Panc1 (cell line): ENCODE results near the gene KCNB1. TPM values are rescaled to one million over a fixed set of nuclear protein-coding genes. Genes with fewer than 3 reads are reported as not detected.
A peak's percentile ranks its signal among the peaks of the same experiment; 100 is the strongest.

ENCODE experiments used
- ATAC-seq: fragments of 200-7000 bp; cut with Tn5 transposase; 2 replicates; pipeline ENCODE4 v1.9.1; 2020; ENCODE audit warnings: mild to moderate bottlenecking, moderate library complexity
- BruUV-seq: library from RNA; stranded (reverse); fragments of 400-500 nt; replicated peaks from 2 replicates; lab custom pipeline; 2021; lab: Mats Ljungman, UMichigan
- CTCF ChIA-PET: fragments of 300-600 bp; sonication (Branson Sonifier 250); formaldehyde crosslinking; loops from one replicate; lab custom pipeline; 2022; ENCODE audit warnings: antibody characterized with exemption; lab: Charles Lee
- POLR2A ChIA-PET: fragments of 300-600 bp; sonication (Branson Sonifier 250); formaldehyde crosslinking; loops from one replicate; lab custom pipeline; 2022; ENCODE audit warnings: antibody characterized with exemption; lab: Charles Lee
- DNase-seq: peaks from one replicate; pipeline ENCODE4 v3.0.0-alpha.2; 2010; ENCODE audit warnings: low read depth, low spot score
- H3K27ac ChIP-seq: 2 replicates; pipeline ENCODE4 v1.5.1; 2011; ENCODE audit warnings: mild to moderate bottlenecking, low read length, inconsistent platforms
- H3K27me3 ChIP-seq: fragments of 200-500 bp; sonication (Bioruptor generic); 2 replicates; pipeline ENCODE4 v1.6.0; 2014; ENCODE audit warnings: low read length, inconsistent platforms; ENCODE audit not compliant: control insufficient read depth, insufficient read depth
- H3K36me3 ChIP-seq: fragments of 200-500 bp; sonication (Bioruptor generic); 2 replicates; pipeline ENCODE4 v1.5.1; 2014; ENCODE audit warnings: inconsistent platforms, mild to moderate bottlenecking, low read length, moderate library complexity; ENCODE audit not compliant: control insufficient read depth, insufficient read depth
- H3K4me1 ChIP-seq: 2 replicates; pipeline ENCODE4 v1.5.1; 2011; ENCODE audit warnings: inconsistent platforms, mild to moderate bottlenecking, low read length, moderate library complexity; ENCODE audit not compliant: control insufficient read depth, insufficient read depth
- H3K4me3 ChIP-seq, 2 experiments: 2 replicates each; pipeline ENCODE4 v1.5.1; 2011 to 2012; ENCODE audit warnings: low read depth in 2 of 2, low read length in 2 of 2, mild to moderate bottlenecking in 2 of 2, inconsistent platforms in 1 of 2, moderate library complexity in 1 of 2
- H3K9me3 ChIP-seq: fragments of 200-500 bp; sonication (Bioruptor generic); 2 replicates; pipeline ENCODE4 v1.5.1; 2014; ENCODE audit warnings: low read depth, mild to moderate bottlenecking, inconsistent platforms, low read length, moderate library complexity; ENCODE audit not compliant: control insufficient read depth, insufficient read depth
- CTCF ChIP-seq: fragments of 450-650 bp; IDR thresholded peaks from 2 replicates; pipeline ENCODE4 v1.5.1; 2017; ENCODE audit warnings: mild to moderate bottlenecking
- POLR2AphosphoS5 ChIP-seq: IDR thresholded peaks from 2 replicates; pipeline ENCODE4 v1.6.1; 2012; ENCODE audit warnings: mild to moderate bottlenecking, low read depth, low read length, moderate library complexity
- REST ChIP-seq, 2 experiments: IDR thresholded peaks; 2 replicates each; pipeline ENCODE4 v1.6.1; 2011 to 2012; ENCODE audit warnings: low read depth in 2 of 2, control low read depth in 1 of 2, low read length in 1 of 2, mild to moderate bottlenecking in 1 of 2, moderate library complexity in 1 of 2; ENCODE audit not compliant: insufficient read depth in 1 of 2
- SIN3A ChIP-seq: IDR thresholded peaks from 2 replicates; pipeline ENCODE4 v1.6.1; 2012; ENCODE audit warnings: low read depth, mild to moderate bottlenecking, low read length, moderate library complexity, borderline replicate concordance; ENCODE audit not compliant: insufficient read depth
- TCF7L2 ChIP-seq: IDR thresholded peaks from 2 replicates; pipeline ENCODE4 v1.6.1; 2011; ENCODE audit warnings: mild to moderate bottlenecking, low read depth, low read length, inconsistent platforms
- in situ Hi-C: cut with HindIII; loops from 2 replicates; pipeline ENCODE4 v1.10.0; 2016; ENCODE audit warnings: low sequenced_read_pairs, low pct_unique_long_range_greater_than_20kb
- intact Hi-C: fragments of 100-400 bp; cut with micrococcal nuclease; formaldehyde crosslinking; loops from one replicate; pipeline ENCODE4 v1.10.0; 2022; ENCODE audit not compliant: unreplicated experiment
- total RNA-seq: library from RNA; stranded (reverse); gene quantifications from one replicate; pipeline ENCODE4 v1.2.1, GENCODE V29; 2021; ENCODE audit not compliant: unreplicated experiment

The KCNB1 gene
- total RNA-seq, 1 experiment from 2014 or later = 11.1 TPM

GRCh38 chr20:49344140-49344539, 138.3 kb downstream of the KCNB1 start:
- BruUV-seq = no TSS peak
- in situ Hi-C loops = no loop called here
- H3K4me3 ChIP-seq = no peak overlapping the region

DNA sequence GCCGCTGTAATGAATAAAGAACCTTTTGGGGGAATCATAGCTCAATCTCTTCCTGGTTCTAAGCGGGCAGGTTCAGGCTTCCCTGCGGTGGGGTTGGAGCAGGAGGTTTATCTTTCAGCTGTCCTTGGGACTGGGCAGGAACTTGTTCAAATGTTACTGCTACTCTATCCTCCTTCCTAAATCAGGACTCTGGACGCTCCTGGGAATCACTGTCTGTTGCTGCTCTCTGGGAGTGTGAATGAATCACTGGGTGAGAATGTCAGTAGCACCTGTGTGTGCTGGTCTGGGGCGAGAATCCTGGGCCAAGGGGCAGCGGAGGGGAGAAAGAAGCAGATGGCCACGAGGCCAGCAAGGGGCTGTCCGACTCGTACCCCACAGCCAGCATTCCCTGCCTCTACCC, 139.2 kb downstream of the KCNB1 start:
- POLR2A ChIA-PET = no interaction called here
- no TSS peak for BruUV-seq
- Histone ChIP-seq H3K36me3 (no peaks in the 10 kb centered on the region), H3K4me1 (peaks cover 13% of the 10 kb centered on the region), H3K9me3 (no peaks in the 10 kb centered on the region), H3K27me3 (no peaks in the 10 kb centered on the region), H3K27ac (peak overlapping the region; percentile 55), H3K4me3 (no peak overlapping the region)
- no peak for TF ChIP-seq SIN3A
- no peak for TF ChIP-seq CTCF
- TF ChIP-seq TCF7L2 = no peak
- TF ChIP-seq POLR2AphosphoS5 = no peak
- no peak for TF ChIP-seq REST (IDR thresholded peaks at IDR 0.05; ENCODE audit: insufficient read depth in 1 of 2, low read depth in 2 of 2, low read length in 1 of 2)
- ATAC-seq (peak; percentile 53), DNase-seq (no peak)
- in situ Hi-C loops = no loop called here
- intact Hi-C loops = no loop called here
- CTCF ChIA-PET = interaction anchor here (1.0 kb wide), 1 partner anchor 142 kb away, joined by 3 read pairs; no protein-coding TSS in a partner anchor

More at GRCh38 chr20:49344140-49344539, 138.3 kb downstream of the KCNB1 start:
- CTCF ChIA-PET = no interaction called here
- no peak for DNase-seq
- H3K9me3 ChIP-seq = no peaks in the 10 kb centered on the region
- peaks cover 11% of the 10 kb centered on the region for H3K4me1 ChIP-seq
- ATAC-seq = no peak
- no peaks in the 10 kb centered on the region for H3K27me3 ChIP-seq
- H3K27ac ChIP-seq = no peak overlapping the region
- H3K36me3 ChIP-seq = no peaks in the 10 kb centered on the region
- POLR2A ChIA-PET = no interaction called here
- intact Hi-C loops = no loop called here
- TF ChIP-seq CTCF (no peak), SIN3A (no peak), REST (IDR thresholded peaks at IDR 0.05; ENCODE audit: insufficient read depth in 1 of 2, low read depth in 2 of 2, low read length in 1 of 2) (no peak), TCF7L2 (no peak), POLR2AphosphoS5 (no peak)
